Aorta (tissue), 5 donors: ENCODE data around the gene PRDM10. TPM values are rescaled to one million over a fixed set of nuclear protein-coding genes. Genes with fewer than 3 reads are reported as not detected.
"Not testable (repeated sequence)": the region's sequence is repeated elsewhere in the genome, so short reads cannot be mapped to it uniquely, and the experiment has no call there.

Source experiments
- ATAC-seq: fragments of 200-7000 bp; cut with Tn5 transposase; one replicate; pipeline ENCODE4 v1.9.1; 2022; ENCODE audit warnings: moderate library complexity; ENCODE audit not compliant: low FRiP score
- DNase-seq, 2 donors: peaks; one replicate each; pipeline ENCODE4 v3.0.0-alpha.2; 2020
- H3K27ac ChIP-seq, 2 donors: one replicate each; pipeline ENCODE4 v1.5.1; 2013; ENCODE audit warnings: low read length in 2 of 2, mild to moderate bottlenecking in 2 of 2, moderate library complexity in 2 of 2, control low read depth in 1 of 2, inconsistent platforms in 1 of 2, low read depth in 1 of 2
- H3K27me3 ChIP-seq, 2 donors: one replicate each; pipeline ENCODE4 v1.6.1; 2013; ENCODE audit warnings: control low read depth in 1 of 2, low read length in 1 of 2, mild to moderate bottlenecking in 1 of 2, moderate library complexity in 1 of 2; ENCODE audit not compliant: insufficient read depth in 2 of 2, control insufficient read depth in 1 of 2
- H3K36me3 ChIP-seq, 2 donors: one replicate each; pipeline ENCODE4 v1.6.1; 2013; ENCODE audit warnings: control low read depth in 1 of 2, low read length in 1 of 2, mild to moderate bottlenecking in 1 of 2; ENCODE audit not compliant: insufficient read depth in 2 of 2, control insufficient read depth in 1 of 2
- H3K4me1 ChIP-seq, 2 donors: one replicate each; pipeline ENCODE4 v1.6.1; 2013; ENCODE audit warnings: low read length in 2 of 2, control low read depth in 1 of 2, mild to moderate bottlenecking in 1 of 2, moderate library complexity in 1 of 2; ENCODE audit not compliant: insufficient read depth in 2 of 2, control insufficient read depth in 1 of 2
- H3K4me3 ChIP-seq, 2 donors: one replicate each; pipeline ENCODE4 v1.5.1; 2013; ENCODE audit warnings: low read length in 2 of 2, control low read depth in 1 of 2, mild to moderate bottlenecking in 1 of 2
- H3K9me3 ChIP-seq: one replicate; pipeline ENCODE4 v1.6.1; 2013; ENCODE audit warnings: mild to moderate bottlenecking, low read length; ENCODE audit not compliant: control insufficient read depth
- WGBS, 2 donors: extraction: QIAGEN DNeasy Blood & Tissue Kit; methylation state at CpG; one replicate each; pipeline ENCODE4 v1.1.7; 2013; 5-methylcytosine and 5-hydroxymethylcytosine counted together
- intact Hi-C, 2 donors: fragments of 100-400 bp; cut with DNase I; formaldehyde crosslinking; loops; one replicate each; pipeline versions ENCODE4 v1.14.2 to v1.15.0; 2022
- polyA plus RNA-seq, 2 donors: library from polyadenylated mRNA; stranded (reverse); fragments of 200-250 nt; gene quantifications; one replicate each; pipeline ENCODE4 v1.2.3, GENCODE V29; 2013
- total RNA-seq, 2 donors: library from RNA; stranded (reverse); fragmentation: NEBNext Ultra II Directional; extraction: Animal tissue kit (Norgen Biotek cat#: 25700); gene quantifications; one replicate each; pipeline ENCODE4 v1.2.1, GENCODE V29; 2021
- donor health status: healthy with polysubstance abuse.
- donor health status: Bipolar disorder and iron deficiency.
- donor health status: DM: no; HTN: no; CAD: no.
- donor health status: DM: no; HTN: no; CAD: no.
- donor health status: DM: yes; HTN: yes; CAD: no.

The PRDM10 gene
- total and polyA plus RNA-seq, 4 donors, result 1.5 to 14.9 (median 5.1) TPM

DNA sequence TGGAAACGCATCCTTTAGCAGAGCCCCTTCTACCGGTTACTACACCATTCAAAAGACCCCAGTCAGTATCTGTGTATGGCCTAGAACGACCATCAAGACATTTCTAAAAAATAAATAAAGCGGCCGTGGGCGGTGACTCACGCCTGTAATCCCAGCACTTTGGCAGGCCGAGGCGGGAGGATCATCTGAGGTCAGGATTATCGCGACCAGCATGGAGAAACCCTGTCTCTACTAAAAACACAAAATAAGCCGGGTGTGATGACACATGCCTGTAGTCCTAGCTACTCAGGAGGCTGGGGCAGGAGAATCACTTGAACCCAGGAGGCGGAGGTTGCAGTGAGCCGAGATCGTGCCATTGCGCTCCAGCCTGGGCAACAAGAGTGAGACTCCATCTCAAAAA is 134.0 kb downstream of the PRDM10 start:
- peaks cover 9 to 37% of the 10 kb centered on the region in 2 donors for H3K36me3 ChIP-seq
- H3K4me3 ChIP-seq, ATAC-seq, H3K27ac ChIP-seq, DNase-seq, intact Hi-C loops, H3K4me1 ChIP-seq, H3K27me3 ChIP-seq, H3K9me3 ChIP-seq: not testable (repeated sequence)
- 88 to 89% methylated on average over 16 of the region's 16 CpGs for WGBS, 2 donors

DNA sequence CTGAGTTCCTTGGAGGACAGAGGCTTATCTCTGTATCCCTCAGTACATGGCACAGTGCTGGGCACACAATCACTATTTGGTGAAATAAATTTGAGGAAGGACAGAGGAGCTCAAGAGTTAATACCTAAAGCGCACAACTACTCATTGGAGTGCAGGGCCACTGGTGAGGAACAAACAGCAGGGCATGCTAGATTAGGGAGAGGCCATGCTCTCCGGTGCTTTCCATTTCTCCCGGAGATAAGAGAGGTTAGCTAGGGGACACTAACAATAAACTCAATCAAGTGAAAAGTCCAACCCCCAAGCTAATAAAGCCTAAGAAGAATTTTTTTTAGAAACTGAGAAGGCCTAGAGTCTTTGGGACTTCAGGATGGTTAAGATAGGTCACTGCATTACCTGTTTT is 136.3 kb downstream of the PRDM10 start:
- Histone ChIP-seq H3K27me3 (no peaks in the 10 kb centered on the region), H3K4me3 (no peak overlapping the region), H3K9me3 (no peaks in the 10 kb centered on the region), H3K4me1 (no peaks in the 10 kb centered on the region), H3K36me3 (peaks cover 7 to 29% of the 10 kb centered on the region in 2 donors), H3K27ac (no peak overlapping the region)
- 76 to 82% methylated on average over 3 of the region's 3 CpGs for WGBS, 2 donors
- intact Hi-C loops, result no loop called here
- ATAC-seq (no peak), DNase-seq (no peak)

DNA sequence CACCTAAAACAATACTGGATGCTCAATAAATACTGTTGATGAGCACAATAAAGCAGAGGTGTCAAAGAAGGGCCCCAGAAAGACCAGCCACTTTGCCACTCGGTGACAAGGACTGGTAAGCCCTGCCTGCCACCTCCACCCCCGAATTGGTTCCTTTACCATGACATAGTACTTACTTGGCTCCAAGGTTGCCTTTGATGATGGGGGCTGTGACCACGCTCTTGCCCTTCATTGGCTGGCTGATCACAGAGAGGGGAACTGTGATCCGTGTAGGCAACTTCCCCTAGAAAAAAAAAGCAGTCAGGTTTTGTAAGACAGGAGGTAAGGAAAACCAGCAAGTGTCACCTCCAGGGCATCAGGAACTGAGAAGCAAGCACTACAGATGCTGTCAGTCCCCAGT is 136.9 kb downstream of the PRDM10 start:
- Histone ChIP-seq H3K27ac (no peak overlapping the region), H3K9me3 (no peaks in the 10 kb centered on the region), H3K27me3 (no peaks in the 10 kb centered on the region), H3K4me1 (no peaks in the 10 kb centered on the region), H3K4me3 (no peak overlapping the region), H3K36me3 (peaks cover 5 to 27% of the 10 kb centered on the region in 2 donors)
- DNase-seq (no peak), ATAC-seq (no peak)
- 81 to 85% methylated on average over 4 of the region's 4 CpGs for WGBS, 2 donors
- intact Hi-C loops, result no loop called here

DNA sequence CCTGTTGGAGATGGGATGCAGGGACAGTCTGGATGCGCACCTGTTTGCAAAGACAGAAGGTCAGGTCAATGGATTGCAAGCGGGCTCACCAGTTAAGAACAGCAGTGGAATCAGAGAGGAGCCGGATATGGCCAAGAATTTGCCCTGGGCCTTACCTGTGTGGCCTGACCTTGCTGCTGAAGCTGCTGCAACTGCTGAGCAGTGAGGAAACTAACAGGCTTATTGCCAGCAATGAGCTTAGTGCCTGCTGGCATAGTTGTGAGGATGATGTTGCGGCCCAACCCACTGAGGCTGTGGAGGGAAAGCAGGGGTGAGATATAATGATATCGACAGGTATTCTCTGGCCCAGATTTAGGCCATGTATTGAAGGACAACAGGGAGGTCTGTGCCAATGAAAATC is 137.8 kb downstream of the PRDM10 start:
- Histone ChIP-seq H3K4me1 (no peaks in the 10 kb centered on the region), H3K36me3 (peaks cover 3 to 25% of the 10 kb centered on the region in 2 donors), H3K27me3 (no peaks in the 10 kb centered on the region), H3K9me3 (no peaks in the 10 kb centered on the region), H3K27ac (no peak overlapping the region), H3K4me3 (no peak overlapping the region)
- no peak for DNase-seq
- no peak for ATAC-seq
- intact Hi-C loops, result no loop called here
- 97 to 99% methylated on average over 5 of the region's 5 CpGs for WGBS, 2 donors

DNA sequence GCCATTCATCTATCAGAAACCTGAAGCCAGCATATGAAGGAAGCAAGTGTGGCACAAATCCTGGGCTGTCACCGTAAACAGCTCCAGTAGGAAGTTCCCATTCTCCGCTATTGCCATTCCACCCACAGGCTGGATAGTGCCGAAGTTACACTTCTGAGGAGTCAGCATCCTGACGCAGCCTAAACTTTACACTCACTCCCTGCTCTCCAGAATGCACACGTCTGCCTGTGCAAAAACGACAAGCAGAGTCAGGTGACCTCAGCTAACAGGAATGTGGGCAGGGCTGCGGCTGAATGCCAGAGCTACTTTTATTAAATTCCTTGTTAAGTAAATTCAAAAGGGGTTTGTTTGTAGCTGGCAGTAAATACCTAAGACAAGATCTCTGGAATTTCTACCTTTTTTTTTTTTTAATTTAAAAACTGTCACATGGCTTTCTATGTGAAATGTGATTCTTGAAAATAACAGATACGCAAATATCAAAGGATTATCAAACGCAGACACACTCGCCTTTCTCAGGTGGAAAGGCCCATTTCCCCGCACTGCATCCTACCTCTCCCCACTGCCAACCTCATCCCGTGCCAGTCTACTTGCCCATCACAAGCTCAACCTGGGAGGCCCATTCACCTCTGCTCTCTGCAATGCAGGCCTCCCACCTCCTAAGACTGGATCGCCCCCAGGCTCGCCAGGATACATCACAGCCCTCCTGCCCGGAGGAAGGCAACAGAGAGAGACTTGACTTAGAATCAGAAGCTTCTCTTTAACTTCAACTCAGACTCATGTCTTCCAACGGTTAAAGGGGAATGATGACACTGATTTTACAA is 140.7 kb downstream of the PRDM10 start:
- intact Hi-C loops, result no loop called here
- DNase-seq (peak; percentile 64 to 81), ATAC-seq (peak; percentile 69)
- Histone ChIP-seq H3K4me1 (no peaks in the 10 kb centered on the region), H3K27ac (peak overlapping the region in 1 of 2 donors; percentile 73), H3K27me3 (no peaks in the 10 kb centered on the region), H3K36me3 (peaks cover 3 to 18% of the 10 kb centered on the region in 2 donors), H3K9me3 (no peaks in the 10 kb centered on the region), H3K4me3 (no peak overlapping the region)
- WGBS, 2 donors, result 48 to 50% methylated on average over 16 of the region's 16 CpGs

DNA sequence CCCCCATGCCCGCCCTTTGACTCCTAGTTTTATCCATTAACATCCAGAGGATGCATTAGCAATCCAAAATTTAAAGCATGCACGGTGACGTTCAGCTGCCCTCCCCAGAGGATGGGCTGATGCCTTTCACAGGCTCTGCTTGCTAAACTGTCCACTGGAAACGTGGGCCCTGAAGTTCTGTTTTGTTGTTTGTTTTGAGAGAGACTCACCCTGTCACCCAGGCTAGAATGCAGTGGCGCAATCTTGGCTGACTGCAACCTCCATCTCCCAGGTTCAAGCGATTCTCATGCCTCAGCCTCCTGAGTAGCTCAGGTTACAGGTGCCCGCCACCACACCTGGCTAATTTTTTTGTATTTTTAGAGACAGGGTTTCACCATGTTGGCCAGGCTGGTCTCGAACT is 146.6 kb downstream of the PRDM10 start:
- Histone ChIP-seq H3K9me3 (no peaks in the 10 kb centered on the region), H3K4me1 (no peaks in the 10 kb centered on the region)

DNA sequence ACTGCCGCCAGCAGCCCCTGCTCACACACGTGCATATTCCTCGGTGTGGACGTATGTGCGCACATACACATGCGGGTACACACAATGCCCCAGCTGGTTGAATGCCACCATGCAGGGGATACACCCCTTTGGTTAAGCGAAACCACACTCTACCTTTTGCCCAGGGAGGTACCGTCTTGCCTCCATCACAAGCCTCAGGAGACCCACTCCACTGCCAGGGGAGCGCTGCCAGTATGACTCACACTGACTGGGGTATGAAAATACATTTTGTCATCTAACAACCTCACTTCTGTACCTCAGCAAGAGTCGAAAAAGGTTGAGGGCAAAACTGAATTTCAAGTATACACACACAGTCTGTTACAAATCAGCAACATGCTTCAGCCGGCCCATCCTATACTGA is 147.5 kb downstream of the PRDM10 start:
- Histone ChIP-seq H3K27me3 (no peaks in the 10 kb centered on the region), H3K4me3 (no peak overlapping the region), H3K27ac (no peak overlapping the region), H3K9me3 (no peaks in the 10 kb centered on the region), H3K4me1 (no peaks in the 10 kb centered on the region), H3K36me3 (no peaks in the 10 kb centered on the region)
- 67 to 68% methylated on average over 11 of the region's 11 CpGs for WGBS, 2 donors
- intact Hi-C loops, result no loop called here
- no peak for DNase-seq
- no peak for ATAC-seq

More for the DNA sequence above, 146.6 kb downstream of the PRDM10 start:
- WGBS, 2 donors, result 90 to 91% methylated on average over 8 of the region's 8 CpGs
- intact Hi-C loops, result no loop called here
- H3K4me3 ChIP-seq, result no peak overlapping the region
- DNase-seq (no peak), ATAC-seq (no peak)
- no peaks in the 10 kb centered on the region for H3K36me3 ChIP-seq
- no peaks in the 10 kb centered on the region for H3K27me3 ChIP-seq
- no peak overlapping the region for H3K27ac ChIP-seq

DNA sequence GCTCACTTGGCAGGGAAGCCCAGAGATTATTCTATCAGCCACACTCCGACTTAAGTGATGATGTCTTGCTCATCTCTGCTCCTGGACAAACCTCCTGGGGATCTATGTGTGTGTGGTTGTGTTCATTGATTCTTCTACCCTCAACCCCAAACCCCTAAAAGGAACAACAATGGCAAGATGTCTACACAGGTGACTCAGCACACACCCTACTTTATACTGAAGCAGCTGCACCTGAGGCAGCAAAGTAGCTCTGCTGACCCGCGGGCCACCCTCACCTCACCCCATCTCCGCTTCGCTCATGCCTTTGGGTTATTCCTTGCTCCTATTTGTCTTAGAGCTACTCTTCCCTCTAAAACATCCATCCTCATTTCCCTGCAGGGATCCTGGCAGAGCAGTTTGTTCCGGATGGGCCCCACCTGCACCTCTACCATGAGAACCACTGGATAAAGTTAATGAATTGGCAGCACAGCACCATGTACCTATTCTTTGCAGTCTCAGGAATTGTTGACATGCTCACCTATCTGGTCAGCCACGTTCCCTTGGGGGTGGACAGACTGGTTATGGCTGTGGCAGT is 148.3 kb downstream of the PRDM10 start:
- H3K9me3 ChIP-seq, result no peaks in the 10 kb centered on the region
- WGBS, 2 donors, result 91 to 94% methylated on average over 7 of the region's 7 CpGs
- H3K27me3 ChIP-seq, result no peaks in the 10 kb centered on the region
- H3K27ac ChIP-seq, result no peak overlapping the region
- no peak for ATAC-seq
- DNase-seq, result no peak
- no peak overlapping the region for H3K4me3 ChIP-seq
- H3K4me1 ChIP-seq, result no peaks in the 10 kb centered on the region
- H3K36me3 ChIP-seq, result no peaks in the 10 kb centered on the region
- intact Hi-C loops, result no loop called here
